H1 (cell line): Measurements from ENCODE around the gene GDPD5. TPM values are rescaled to one million over a fixed set of nuclear protein-coding genes. Genes with fewer than 3 reads are reported as not detected.
A peak's percentile ranks its signal among the peaks of the same experiment; 100 is the strongest.

Experiments used
- CTCF ChIA-PET: fragments of 300-600 bp; sonication (Branson Sonifier 250); formaldehyde crosslinking; loops from one replicate; lab custom pipeline; 2021; ENCODE audit not compliant: partially characterized antibody; lab: Charles Lee
- POLR2A ChIA-PET: fragments of 300-600 bp; sonication (Branson Sonifier 250); formaldehyde crosslinking; loops from one replicate; lab custom pipeline; 2021; ENCODE audit warnings: inconsistent platforms; ENCODE audit not compliant: partially characterized antibody; lab: Charles Lee
- DNase-seq, 2 experiments: peaks; one replicate each; pipeline versions ENCODE4 v3.0.0 to v3.0.0-alpha.2; 2010 to 2022; ENCODE audit warnings: low spot score in 2 of 2, low read depth in 1 of 2, mixed read lengths in 1 of 2
- FAIRE-seq: peaks from 2 replicates; lab custom pipeline; 2011; peaks lifted over from hg19 to GRCh38; lab: Jason Lieb, UNC
- H2AFZ ChIP-seq: 2 replicates; pipeline ENCODE4 v1.8.1; 2012; ENCODE audit warnings: low read length, inconsistent platforms
- H2AK5ac ChIP-seq: 2 replicates; pipeline ENCODE4 v1.6.1; 2013; ENCODE audit warnings: low read depth, low read length
- H2BK120ac ChIP-seq: replicated peaks from 2 replicates; pipeline ENCODE3; 2013; ENCODE audit warnings: low read depth, low read length, inconsistent platforms
- H2BK12ac ChIP-seq: 2 replicates; pipeline ENCODE4 v1.6.1; 2013; ENCODE audit warnings: low read depth, low read length
- H2BK15ac ChIP-seq: 2 replicates; pipeline ENCODE4 v1.6.1; 2013; ENCODE audit warnings: low read length
- H2BK20ac ChIP-seq: 2 replicates; pipeline ENCODE4 v1.6.1; 2013; ENCODE audit warnings: low read length
- H2BK5ac ChIP-seq: 2 replicates; pipeline ENCODE4 v1.6.1; 2013; ENCODE audit warnings: low read depth, low read length
- H3K14ac ChIP-seq: 2 replicates; pipeline ENCODE4 v1.6.1; 2013; ENCODE audit warnings: inconsistent platforms; ENCODE audit not compliant: insufficient read length
- H3K18ac ChIP-seq: 2 replicates; pipeline ENCODE4 v1.6.1; 2013; ENCODE audit warnings: low read length; ENCODE audit errors: extremely low read depth
- H3K23ac ChIP-seq: 2 replicates; pipeline ENCODE4 v1.6.1; 2013; ENCODE audit warnings: inconsistent platforms; ENCODE audit not compliant: insufficient read length
- H3K23me2 ChIP-seq: 2 replicates; pipeline ENCODE4 v1.6.1; 2013; ENCODE audit warnings: low read depth, low read length
- H3K27ac ChIP-seq: 2 replicates; pipeline ENCODE4 v1.6.1; 2011; ENCODE audit warnings: low read depth, low read length, inconsistent platforms
- H3K27me3 ChIP-seq, 4 experiments: replicated peaks in 1 of 4; 1 replicate in 1 of 4; 2 replicates in 3 of 4; pipeline versions ENCODE4 v1.6.1 to v1.8.1; 2011 to 2013; ENCODE audit warnings: low read length in 3 of 4, mild to moderate bottlenecking in 3 of 4, inconsistent platforms in 2 of 4, mixed read lengths in 2 of 4, moderate library complexity in 1 of 4; ENCODE audit not compliant: control insufficient read depth in 3 of 4, insufficient read depth in 3 of 4; ENCODE audit errors: extremely low read depth in 1 of 4
- H3K36me3 ChIP-seq, 4 experiments: 2 replicates each; pipeline versions ENCODE4 v1.6.1 to v1.8.1; 2011 to 2013; ENCODE audit warnings: mild to moderate bottlenecking in 4 of 4, low read length in 3 of 4, moderate library complexity in 2 of 4, control low read depth in 1 of 4, inconsistent platforms in 1 of 4; ENCODE audit not compliant: insufficient read depth in 4 of 4, control insufficient read depth in 2 of 4
- H3K4ac ChIP-seq: replicated peaks from 2 replicates; pipeline ENCODE3; 2013; ENCODE audit warnings: low read length, low read depth, mixed read lengths, inconsistent platforms; ENCODE audit not compliant: insufficient read length
- H3K4me1 ChIP-seq, 4 experiments: replicated peaks in 1 of 4; 1 replicate in 1 of 4; 2 replicates in 3 of 4; pipeline versions ENCODE4 v1.6.1 to v1.8.1; 2011 to 2013; ENCODE audit warnings: low read length in 3 of 4, inconsistent platforms in 2 of 4, mixed read lengths in 1 of 4; ENCODE audit not compliant: insufficient read depth in 4 of 4, control insufficient read depth in 3 of 4
- H3K4me2 ChIP-seq, 2 experiments: 2 replicates each; pipeline versions ENCODE4 v1.6.1 to v1.8.1; 2011 to 2013; ENCODE audit warnings: low read depth in 2 of 2, low read length in 2 of 2, control low read depth in 1 of 2, inconsistent platforms in 1 of 2, mild to moderate bottlenecking in 1 of 2; ENCODE audit not compliant: insufficient read depth in 1 of 2
- H3K4me3 ChIP-seq, 4 experiments: fragments of 200-600, 300-600 bp in 1 of 4; sonication (generic), shearing (Covaris generic), sonication (Bioruptor Twin) in 1 of 4; 2 replicates each; pipeline versions ENCODE4 v1.5.1 to v1.8.1; 2011 to 2016; ENCODE audit warnings: low read length in 4 of 4, low read depth in 3 of 4, control low read depth in 2 of 4, inconsistent platforms in 2 of 4, mild to moderate bottlenecking in 2 of 4, mixed read lengths in 1 of 4, moderate library complexity in 1 of 4; ENCODE audit not compliant: insufficient read depth in 2 of 4; ENCODE audit errors: extremely low read depth in 1 of 4
- H3K56ac ChIP-seq: replicated peaks from 2 replicates; pipeline ENCODE3; 2013; ENCODE audit warnings: low read depth, mild to moderate bottlenecking, mixed read lengths, low read length, inconsistent platforms; ENCODE audit not compliant: insufficient read length
- H3K79me1 ChIP-seq: 2 replicates; pipeline ENCODE4 v1.6.1; 2013; ENCODE audit warnings: low read depth, low read length, control low read depth
- H3K79me2 ChIP-seq, 2 experiments: 2 replicates each; pipeline versions ENCODE4 v1.6.1 to v1.8.1; 2012 to 2013; ENCODE audit warnings: low read length in 2 of 2, mild to moderate bottlenecking in 2 of 2, inconsistent platforms in 1 of 2; ENCODE audit not compliant: insufficient read depth in 2 of 2, control insufficient read depth in 1 of 2
- H3K9ac ChIP-seq, 4 experiments: replicated peaks in 1 of 4; 1 replicate in 1 of 4; 2 replicates in 3 of 4; pipeline versions ENCODE4 v1.6.1 to v1.8.1; 2011 to 2013; ENCODE audit warnings: low read depth in 3 of 4, low read length in 3 of 4, control low read depth in 2 of 4, mild to moderate bottlenecking in 2 of 4, moderate library complexity in 2 of 4, inconsistent platforms in 1 of 4; ENCODE audit errors: extremely low read depth in 1 of 4
- H3K9me3 ChIP-seq, 2 experiments: 2 replicates each; pipeline versions ENCODE4 v1.6.1 to v1.8.1; 2012 to 2013; ENCODE audit warnings: mild to moderate bottlenecking in 2 of 2, moderate library complexity in 2 of 2, control low read depth in 1 of 2, inconsistent platforms in 1 of 2, low read depth in 1 of 2, low read length in 1 of 2, mixed read lengths in 1 of 2; ENCODE audit not compliant: insufficient read depth in 2 of 2
- H4K20me1 ChIP-seq, 2 experiments: replicated peaks in 1 of 2; 2 replicates each; pipeline versions ENCODE3 to v1.8.1; 2011 to 2013; ENCODE audit warnings: inconsistent platforms in 2 of 2, low read length in 2 of 2, mild to moderate bottlenecking in 1 of 2; ENCODE audit not compliant: insufficient read depth in 2 of 2, control insufficient read depth in 1 of 2
- H4K5ac ChIP-seq: 2 replicates; pipeline ENCODE4 v1.6.1; 2013; ENCODE audit warnings: low read length, low read depth, mixed read lengths, inconsistent platforms; ENCODE audit not compliant: insufficient read length
- H4K8ac ChIP-seq: 2 replicates; pipeline ENCODE4 v1.8.0; 2013; ENCODE audit warnings: mild to moderate bottlenecking, moderate library complexity, low read length, inconsistent platforms; ENCODE audit not compliant: insufficient read depth; ENCODE audit errors: extremely low read depth
- H4K91ac ChIP-seq: replicated peaks from 2 replicates; pipeline ENCODE3; 2013; ENCODE audit warnings: low read length, mixed read lengths, inconsistent platforms; ENCODE audit not compliant: insufficient read length
- GTF2F1 ChIP-seq: IDR thresholded peaks from 2 replicates; pipeline ENCODE4 v1.6.1; 2012; ENCODE audit warnings: low read depth, low read length, improper control_type of control experiment, borderline replicate concordance
- POLR2A ChIP-seq, 2 experiments: IDR thresholded peaks; 1 replicate in 1 of 2; 2 replicates in 1 of 2; pipeline ENCODE4 v1.6.1; 2011; ENCODE audit warnings: low read depth in 2 of 2, low read length in 2 of 2, mild to moderate bottlenecking in 2 of 2; ENCODE audit errors: control extremely low read depth in 1 of 2
- WGBS, 2 experiments: shearing (Covaris generic) in 1 of 2; methylation state at CpG; one replicate each; pipeline versions ENCODE4 v1.1.6 to v1.1.7; 2013 to 2015; ENCODE audit warnings: low lambda C conversion rate in 2 of 2, mixed read lengths in 2 of 2, inconsistent platforms in 1 of 2, low coverage in 1 of 2, missing lambda C conversion rate in 1 of 2; ENCODE audit not compliant: insufficient replicate concordance in 2 of 2, insufficient coverage in 1 of 2, insufficient read length in 1 of 2; ENCODE audit errors: extremely low coverage in 1 of 2, missing lambda C conversion rate in 1 of 2; 5-methylcytosine and 5-hydroxymethylcytosine counted together
- polyA plus RNA-seq, 7 experiments: library from polyadenylated mRNA; depleted of rRNA in 3 of 7; stranded (reverse) in 5 of 7; unstranded in 2 of 7; fragments of >200 nt in 5 of 7; fragments of 200-250 nt in 2 of 7; gene quantifications; 1 replicate in 5 of 7; 2 replicates in 1 of 7; 4 replicates in 1 of 7; pipeline versions ENCODE4 v1.2.1 to v1.2.3, GENCODE V29; 2011 to 2013; ENCODE audit warnings: missing spikeins in 2 of 7, mixed read lengths in 2 of 7
- total RNA-seq: library from RNA; stranded (reverse); fragmentation: NEBNext Ultra II Directional; extraction: Animal tissue kit (Norgen Biotek cat#: 25700); gene quantifications from 2 replicates; pipeline ENCODE4 v1.2.1, GENCODE V29; 2021

The GDPD5 gene
- total and polyA plus RNA-seq, 2 of the 8 experiments (the other 6 are each of a cell fraction or from before 2014, with no cell fraction given), result 7.8 to 8.6 TPM

DNA sequence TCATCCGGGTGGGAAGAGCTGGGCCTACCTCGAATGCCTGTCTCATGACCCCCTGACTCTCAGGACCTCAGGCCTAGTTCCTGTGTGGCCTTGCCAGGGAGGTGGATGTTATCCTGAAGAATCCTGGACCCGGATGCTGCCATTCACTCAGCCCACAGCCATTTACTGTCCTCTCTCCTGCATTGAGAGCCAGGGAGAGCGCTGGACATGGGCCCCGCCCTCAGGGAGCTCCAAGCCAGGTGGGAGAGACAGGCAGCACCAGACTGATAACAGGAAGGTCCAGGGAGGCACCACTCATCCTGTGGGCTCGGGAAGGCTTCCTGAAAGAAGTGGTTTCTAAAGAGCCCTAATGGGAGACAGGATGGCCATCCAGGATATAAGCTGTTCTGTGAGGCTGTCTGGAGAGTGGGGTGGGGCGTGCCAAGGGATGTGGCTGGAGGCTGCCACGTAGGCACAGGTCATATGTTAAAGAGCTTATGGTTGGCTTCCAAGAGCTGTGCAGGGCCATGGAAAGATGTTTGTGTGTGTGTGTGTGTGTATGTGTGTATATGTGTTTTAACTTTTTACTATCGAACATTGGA lies 44.9 kb upstream of the GDPD5 start:
- POLR2A ChIA-PET, result interaction anchor here (0.9 to 35.1 kb wide), 10 partner anchors 5 to 167 kb away, joined by 3 to 1120 read pairs (median 6); partner anchors contain the start of gene SERPINH1

More for the DNA sequence above, 44.9 kb upstream of the GDPD5 start:
- H3K9ac ChIP-seq, result no peak overlapping the region
- FAIRE-seq (no peak), DNase-seq (no peak)
- WGBS, 2 experiments, result 86% methylated on average over 9 of the region's 9 CpGs; no CpG with 5 or more reads in 1 of the 2 experiments
- H3K79me2 ChIP-seq, result peaks cover 3 to 29% of the 10 kb centered on the region in 2 experiments; a peak in 3 of 4 replicates
- peaks cover 44 to 75% (median 63%) of the 10 kb centered on the region in 4 experiments for H3K36me3 ChIP-seq
- no peak overlapping the region for H2BK12ac ChIP-seq
- H3K27me3 ChIP-seq, result no peaks in the 10 kb centered on the region
- H2BK120ac ChIP-seq, result no peak overlapping the region
- H3K27ac ChIP-seq, result no peak overlapping the region
- no peak overlapping the region for H2BK20ac ChIP-seq
- H4K20me1 ChIP-seq, result peaks cover 6 to 28% of the 10 kb centered on the region in 2 experiments
- peaks cover 9% of the 10 kb centered on the region for H3K79me1 ChIP-seq
- no peak for TF ChIP-seq GTF2F1
- peak in 1 of 2 experiments; percentile 23; a peak in 1 of 3 replicates for TF ChIP-seq POLR2A (IDR thresholded peaks at IDR 0.05; ENCODE audit: control extremely low read depth in 1 of 2, low read depth in 2 of 2, low read length in 2 of 2)
- H3K4me1 ChIP-seq, result peaks cover 0 to 8% (median under 1%) of the 10 kb centered on the region in 4 experiments; a peak in 5 of 7 replicates
- no peak overlapping the region for H3K56ac ChIP-seq
- no peak overlapping the region; the same call in 1 of the 2 replicates for H4K8ac ChIP-seq
- H2AK5ac ChIP-seq, result no peak overlapping the region
- no peak overlapping the region for H3K4me3 ChIP-seq
- H3K23ac ChIP-seq, result no peak overlapping the region
- H2AFZ ChIP-seq, result no peak overlapping the region
- H3K9me3 ChIP-seq, result no peaks in the 10 kb centered on the region
- H3K4me2 ChIP-seq, result no peak overlapping the region
- H4K91ac ChIP-seq, result no peak overlapping the region
- H2BK5ac ChIP-seq, result no peak overlapping the region
- H3K4ac ChIP-seq, result no peak overlapping the region
- H3K23me2 ChIP-seq, result no peaks in the 10 kb centered on the region; the same call in 1 of the 2 replicates
- no peak overlapping the region for H3K18ac ChIP-seq
- CTCF ChIA-PET, result interaction anchor here (0.6 to 17.4 kb wide), 9 partner anchors 11 to 181 kb away, joined by 4 to 344 read pairs (median 9); partner anchors contain the start of gene SERPINH1
- H4K5ac ChIP-seq, result no peak overlapping the region
- no peak overlapping the region for H2BK15ac ChIP-seq
- no peak overlapping the region for H3K14ac ChIP-seq
